GM19463 (cell line): ENCODE measurements around the gene SLX9.
A peak's percentile ranks its signal among the peaks of the same experiment; 100 is the strongest.

Experiments used
- ATAC-seq: cut with Tn5 transposase; IDR thresholded peaks from one replicate; pipeline ENCODE4 v1.9.1; 2021; ENCODE audit warnings: mild to moderate bottlenecking, moderate library complexity; ENCODE audit not compliant: unreplicated experiment

The SLX9 gene

GRCh38 chr21:44939532-44940115 is at the start of gene SLX9:
Gene SLX9 (plus strand): TSS chr21:44940029. CDS start chr21:44940058, 29 bp downstream.
- ATAC-seq, result peak; percentile 91

GRCh38 chr21:44890338-44890931 is 49.4 kb upstream of the SLX9 start:
- ATAC-seq, result no peak

DNA sequence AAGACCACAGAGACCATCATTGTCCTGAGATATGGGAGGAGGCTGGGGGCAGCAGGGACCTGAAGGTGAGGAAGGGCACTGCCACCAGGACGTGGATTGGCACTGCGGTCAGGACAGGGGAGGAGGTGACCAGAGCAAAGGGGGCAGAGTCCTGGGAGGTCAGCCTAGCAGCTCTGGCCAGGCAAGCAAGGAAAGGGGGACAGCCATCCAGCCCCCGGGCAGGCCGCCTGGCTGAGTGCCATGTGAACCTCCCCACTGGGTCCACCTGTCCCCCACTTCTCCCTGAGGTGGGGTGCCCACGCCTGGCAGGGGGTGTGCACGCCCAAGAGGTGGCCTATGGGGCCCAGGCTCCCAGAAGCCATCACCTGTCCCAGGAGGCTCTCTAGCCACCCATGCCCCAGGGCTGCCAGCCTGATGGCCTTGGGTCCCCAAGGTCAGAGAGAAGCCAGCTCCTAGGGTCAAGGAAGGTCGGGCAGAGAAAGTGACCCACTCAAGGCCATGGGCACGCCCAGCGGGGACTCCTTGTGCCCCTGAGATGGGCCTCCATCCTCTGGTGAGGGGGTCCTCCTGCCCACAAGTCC is 48.8 kb upstream of the SLX9 start:
- ATAC-seq, result no peak

GRCh38 chr21:44891631-44892031 is 48.2 kb upstream of the SLX9 start:
- no peak for ATAC-seq

- ATAC-seq, result no peak
Observed at GRCh38 chr21:44892095-44892494, 47.7 kb upstream of the SLX9 start.

GRCh38 chr21:44892536-44893277 is 47.1 kb upstream of the SLX9 start:
- no peak for ATAC-seq

DNA sequence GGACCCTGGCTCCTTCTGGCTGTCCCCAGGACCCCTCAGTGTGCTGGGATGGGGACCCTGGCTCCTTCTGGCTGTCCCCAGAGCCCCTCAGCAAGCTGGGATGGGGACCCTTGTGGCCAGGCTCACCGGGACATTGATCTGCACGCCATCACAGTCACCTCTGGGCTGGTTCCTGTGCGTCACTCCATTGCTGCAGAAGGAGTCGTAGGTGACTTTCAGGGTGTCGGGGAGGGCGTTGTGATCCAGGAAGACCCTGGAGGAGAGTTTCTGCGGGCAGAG is 46.6 kb upstream of the SLX9 start:
- no peak for ATAC-seq

DNA sequence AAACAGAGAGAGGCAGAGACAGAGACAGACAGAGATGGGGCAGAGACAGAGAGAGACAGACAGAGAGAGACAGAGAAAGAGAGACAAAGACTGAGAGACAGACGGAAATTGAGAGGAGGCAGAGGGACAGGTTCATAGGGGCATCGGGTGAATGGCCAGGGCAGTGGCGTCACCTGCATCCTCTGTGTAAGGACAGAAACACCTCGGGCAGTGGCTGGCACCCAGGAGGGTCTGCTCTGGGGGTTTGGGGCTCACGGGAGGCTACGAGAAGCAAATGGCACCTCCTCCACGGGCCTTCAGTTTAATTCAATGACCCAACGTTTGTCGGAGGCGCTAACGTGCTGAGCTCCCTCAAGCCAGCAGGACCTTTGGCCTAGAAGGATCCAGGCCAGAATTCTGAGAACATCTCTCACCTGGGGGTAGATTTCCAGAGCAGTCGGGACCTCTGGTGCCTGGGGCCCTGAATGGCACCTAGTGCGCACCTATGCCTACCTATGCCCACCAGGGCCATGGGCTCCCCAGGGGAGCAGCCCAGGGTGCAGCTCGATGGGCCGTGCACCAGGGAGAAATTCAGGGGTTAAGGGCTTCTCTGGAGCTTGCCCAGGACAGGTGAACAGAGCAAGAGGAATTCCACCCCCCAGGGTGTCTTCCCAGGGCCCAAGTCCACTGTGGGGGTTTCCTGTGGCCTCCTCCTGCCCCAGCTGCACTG is 45.7 kb upstream of the SLX9 start:
- no peak for ATAC-seq

DNA sequence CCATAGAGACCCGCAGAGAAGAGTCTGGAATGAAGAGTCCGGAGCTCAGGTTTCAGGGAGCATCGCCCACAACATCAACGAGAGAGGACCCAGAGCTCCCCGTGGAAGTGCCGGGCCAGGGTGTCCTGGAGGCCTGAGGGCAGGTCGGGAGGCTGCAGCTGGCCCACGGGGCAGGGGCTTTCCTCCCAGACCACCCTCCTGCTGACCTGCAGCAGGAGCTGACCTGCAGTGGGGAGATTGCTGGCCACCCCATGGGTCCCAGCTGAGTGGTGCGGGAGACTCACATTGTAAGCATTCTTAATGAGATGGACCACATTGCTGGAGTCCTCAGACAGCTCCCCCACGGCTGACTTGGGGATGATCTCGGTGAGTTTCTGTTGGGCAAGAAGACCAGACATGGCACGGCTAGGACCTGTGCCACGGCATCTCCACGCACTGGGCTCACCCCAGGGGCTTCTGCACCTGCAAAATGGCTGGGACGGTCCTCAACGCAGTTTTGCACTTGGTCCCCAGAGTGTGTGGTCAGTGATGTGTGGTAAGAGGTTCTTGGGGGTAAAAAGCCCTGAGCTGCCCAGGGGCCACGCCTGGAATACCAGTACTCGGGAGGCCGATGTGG is 45.0 kb upstream of the SLX9 start:
- ATAC-seq, result no peak

DNA sequence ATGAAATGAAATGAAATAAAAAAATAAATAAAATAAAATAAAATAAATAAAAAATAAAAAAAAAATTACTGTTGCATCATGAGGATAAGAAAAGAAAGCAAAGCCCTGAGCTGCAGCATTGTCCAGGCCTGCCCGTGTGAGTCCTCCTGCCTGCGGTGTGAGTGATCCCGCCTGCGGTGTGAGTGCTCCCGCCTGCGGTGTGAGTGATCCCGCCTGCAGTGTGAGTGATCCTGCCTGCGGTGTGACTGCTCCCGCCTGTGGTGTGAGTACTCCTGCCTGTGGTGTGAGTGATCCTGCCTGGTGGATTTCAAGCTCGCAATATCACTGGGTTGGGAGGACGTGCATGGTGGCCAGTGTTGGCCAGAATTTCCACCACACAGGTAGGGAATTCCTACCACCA is 44.0 kb upstream of the SLX9 start:
- ATAC-seq, result no peak

- no peak for ATAC-seq
Observed at GRCh38 chr21:44896561-44897286, 43.1 kb upstream of the SLX9 start.

- ATAC-seq, result no peak
Observed at GRCh38 chr21:44897326-44898010, 42.4 kb upstream of the SLX9 start.

GRCh38 chr21:44898011-44898488 is 41.8 kb upstream of the SLX9 start:
- ATAC-seq, result no peak

- ATAC-seq, result no peak
Observed at GRCh38 chr21:44898851-44899767, 40.7 kb upstream of the SLX9 start.

DNA sequence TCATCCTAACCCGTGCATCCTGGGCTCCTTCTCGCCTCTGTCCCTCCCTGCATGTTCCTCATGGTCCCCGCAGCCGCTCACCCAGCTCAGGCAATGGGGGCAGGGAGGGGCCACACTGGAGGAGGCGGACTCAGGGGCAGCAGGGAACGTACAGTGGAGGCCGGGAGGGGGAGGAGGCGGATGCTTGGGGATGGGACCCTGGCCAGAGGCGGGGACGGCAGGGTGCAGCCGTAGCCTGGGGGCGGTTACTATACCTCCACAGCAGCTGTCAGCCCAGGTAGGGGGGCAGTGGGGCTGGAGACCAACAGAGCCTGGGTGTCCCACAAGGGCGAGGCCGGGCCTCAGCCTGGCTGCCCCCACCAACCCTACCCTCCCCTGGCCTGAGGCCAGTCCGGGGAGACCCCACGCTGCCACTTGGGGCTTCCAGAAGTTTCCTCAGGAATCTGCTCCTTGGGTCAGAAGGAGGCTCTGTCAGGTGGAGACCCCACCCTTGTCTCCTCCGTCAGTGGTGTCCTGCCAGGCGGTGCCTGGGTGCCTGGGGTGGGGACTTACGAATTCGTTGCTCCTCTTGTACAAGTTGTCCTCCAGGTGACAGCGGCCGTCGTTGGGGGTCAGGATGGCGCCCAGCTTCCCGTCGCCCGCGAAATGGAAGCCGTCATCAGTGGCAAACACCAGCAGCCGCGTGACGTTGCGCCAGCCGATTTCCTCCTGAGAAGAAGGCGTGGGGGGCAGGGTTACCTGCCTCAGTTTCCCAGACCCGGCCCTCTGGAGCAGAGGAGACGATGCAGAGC is 39.9 kb upstream of the SLX9 start:
- ATAC-seq, result no peak

- no peak for ATAC-seq
Observed at GRCh38 chr21:44900559-44901251, 39.1 kb upstream of the SLX9 start.

DNA sequence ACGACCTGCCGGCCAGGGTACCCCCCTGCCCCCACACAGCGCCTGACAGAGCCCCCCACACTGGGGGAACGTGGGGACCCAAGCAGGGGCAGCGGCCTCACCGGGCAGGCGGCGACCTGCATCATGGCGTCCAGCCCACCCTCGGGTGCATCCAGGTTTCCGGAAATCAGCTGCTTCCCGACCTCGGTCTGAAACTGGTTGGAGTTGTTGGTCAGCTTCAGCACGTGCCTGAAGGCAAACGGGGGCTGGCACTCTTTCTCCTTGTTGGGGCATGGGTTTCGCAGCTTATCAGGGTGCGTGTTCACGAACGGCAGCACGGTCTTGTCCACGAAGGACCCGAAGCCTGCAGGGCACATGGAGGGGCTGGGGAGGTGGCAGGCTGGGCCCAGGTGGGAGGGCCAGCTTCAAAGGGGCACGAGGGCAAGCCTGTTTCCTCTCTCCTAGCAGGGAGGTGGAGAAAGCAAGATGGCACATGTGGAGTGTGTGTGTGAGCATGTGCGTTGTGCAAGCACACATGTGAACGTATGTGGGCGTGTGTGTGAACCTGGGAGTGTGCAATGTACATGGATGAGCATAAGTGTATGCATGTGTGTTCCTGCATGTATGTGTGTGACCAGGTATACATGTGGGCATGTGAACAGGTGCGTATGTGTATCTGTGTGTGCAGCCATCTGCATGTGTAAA is 38.3 kb upstream of the SLX9 start:
- ATAC-seq, result no peak
